BLaER1 (cell line): ENCODE data around the gene MECR.

Experiments used
- H3K27ac ChIP-seq: shearing (Covaris generic); formaldehyde crosslinking; 2 replicates; pipeline ENCODE4 v1.8.1; 2022
- H3K27me3 ChIP-seq: shearing (Covaris generic); formaldehyde crosslinking; 2 replicates; pipeline ENCODE4 v1.8.1; 2022
- H3K36me3 ChIP-seq: shearing (Covaris generic); formaldehyde crosslinking; 2 replicates; pipeline ENCODE4 v1.8.1; 2022
- H3K4me1 ChIP-seq: shearing (Covaris generic); formaldehyde crosslinking; 2 replicates; pipeline ENCODE4 v1.8.1; 2022
- H3K4me2 ChIP-seq: shearing (Covaris generic); formaldehyde crosslinking; 2 replicates; pipeline ENCODE4 v1.8.1; 2022
- H3K4me3 ChIP-seq: shearing (Covaris generic); formaldehyde crosslinking; 2 replicates; pipeline ENCODE4 v1.8.1; 2022
- H3K9ac ChIP-seq: shearing (Covaris generic); formaldehyde crosslinking; 2 replicates; pipeline ENCODE4 v1.8.1; 2022
- H3K9me3 ChIP-seq: shearing (Covaris generic); formaldehyde crosslinking; 2 replicates; pipeline ENCODE4 v1.8.1; 2022
- H4K20me1 ChIP-seq: shearing (Covaris generic); formaldehyde crosslinking; 2 replicates; pipeline ENCODE4 v1.8.1; 2022
- Cebpa-rat ChIP-seq: shearing (Covaris generic); IDR thresholded peaks from 2 replicates; pipeline ENCODE4 v1.8.1; 2022

The MECR gene

DNA sequence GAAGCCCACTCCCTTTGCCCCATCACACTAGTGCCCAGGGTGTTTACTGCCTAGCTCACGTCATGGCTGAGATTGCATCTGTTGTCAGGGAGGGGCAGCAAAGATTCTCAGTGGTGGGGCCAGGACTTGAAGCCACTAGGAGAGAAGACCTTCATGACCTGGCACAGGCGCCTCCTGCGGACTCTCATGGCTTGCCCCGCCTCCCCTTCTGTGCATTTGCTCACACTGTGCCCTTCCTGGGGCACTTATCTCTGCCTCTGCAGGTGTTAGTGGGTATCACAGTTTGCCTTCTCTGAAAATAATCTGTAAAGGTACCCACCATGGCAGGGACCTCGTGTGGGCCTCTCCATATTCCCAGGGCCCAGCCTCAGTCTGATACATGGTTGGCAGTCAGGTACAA is 25.7 kb upstream of the MECR start:
- Histone ChIP-seq H3K9me3 (no peaks in the 10 kb centered on the region), H3K4me1 (peaks cover 20% of the 10 kb centered on the region), H3K27me3 (peaks cover 42% of the 10 kb centered on the region), H3K4me2 (peak overlapping the region; percentile 50), H3K36me3 (no peaks in the 10 kb centered on the region), H3K27ac (no peak overlapping the region), H3K9ac (no peak overlapping the region), H3K4me3 (no peak overlapping the region), H4K20me1 (no peaks in the 10 kb centered on the region)
- TF ChIP-seq Cebpa-rat: no peak

DNA sequence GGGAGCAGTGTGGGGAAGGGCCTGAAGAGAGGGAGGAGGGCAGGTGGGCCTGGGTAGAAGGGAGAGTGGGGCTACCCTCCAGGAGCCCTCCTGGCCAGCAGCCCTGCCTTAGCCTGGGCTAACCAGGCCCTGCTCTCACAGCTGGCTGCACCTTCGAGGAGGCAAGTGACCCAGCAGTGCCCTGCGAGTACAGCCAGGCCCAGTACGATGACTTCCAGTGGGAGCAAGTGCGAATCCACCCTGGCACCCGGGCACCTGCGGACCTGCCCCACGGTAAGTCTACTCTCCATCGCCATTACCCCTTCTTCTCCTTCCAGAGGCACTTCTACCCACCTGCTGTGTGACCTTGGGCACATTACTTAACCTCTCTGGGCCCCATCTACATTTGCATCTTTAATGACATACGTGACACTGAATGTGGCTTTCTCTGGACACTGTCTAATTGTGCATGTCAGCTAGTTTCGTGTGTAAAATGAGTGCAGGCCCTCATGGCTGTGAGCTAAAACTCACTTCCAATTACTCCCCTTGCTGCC is 24.5 kb upstream of the MECR start:
- peaks cover 20% of the 10 kb centered on the region for H3K4me1 ChIP-seq
- no peak overlapping the region for H3K9ac ChIP-seq
- peaks cover 30% of the 10 kb centered on the region for H3K27me3 ChIP-seq
- no peaks in the 10 kb centered on the region for H3K9me3 ChIP-seq
- no peaks in the 10 kb centered on the region for H4K20me1 ChIP-seq
- no peak for TF ChIP-seq Cebpa-rat
- H3K4me2 ChIP-seq: no peak overlapping the region
- no peak overlapping the region for H3K27ac ChIP-seq
- no peaks in the 10 kb centered on the region for H3K36me3 ChIP-seq
- H3K4me3 ChIP-seq: no peak overlapping the region

DNA sequence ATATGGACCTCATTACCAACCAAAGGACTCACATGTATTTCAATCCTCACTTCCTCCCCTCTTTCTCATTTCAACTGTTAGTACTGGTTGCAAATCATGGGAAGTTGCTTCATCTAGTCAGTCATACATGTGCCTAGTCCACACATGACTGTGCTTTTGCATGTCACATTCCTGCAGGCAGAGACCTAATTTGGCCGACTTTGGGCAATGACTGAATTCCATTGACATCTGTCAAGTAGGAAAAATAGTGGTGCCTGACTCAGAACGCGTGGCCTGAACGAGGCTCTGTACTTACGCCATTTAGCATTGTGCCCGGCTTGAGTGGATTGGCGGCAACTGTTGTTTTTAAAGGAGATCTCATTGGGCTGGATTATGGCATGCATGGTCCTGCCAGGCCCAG is 23.6 kb upstream of the MECR start:
- no peaks in the 10 kb centered on the region for H3K36me3 ChIP-seq
- no peak for TF ChIP-seq Cebpa-rat
- no peak overlapping the region for H3K27ac ChIP-seq
- no peak overlapping the region for H3K9ac ChIP-seq
- no peak overlapping the region for H3K4me2 ChIP-seq
- H3K4me3 ChIP-seq: no peak overlapping the region
- H3K27me3 ChIP-seq: peaks cover 22% of the 10 kb centered on the region
- no peaks in the 10 kb centered on the region for H4K20me1 ChIP-seq
- no peaks in the 10 kb centered on the region for H3K9me3 ChIP-seq
- H3K4me1 ChIP-seq: peaks cover 20% of the 10 kb centered on the region

DNA sequence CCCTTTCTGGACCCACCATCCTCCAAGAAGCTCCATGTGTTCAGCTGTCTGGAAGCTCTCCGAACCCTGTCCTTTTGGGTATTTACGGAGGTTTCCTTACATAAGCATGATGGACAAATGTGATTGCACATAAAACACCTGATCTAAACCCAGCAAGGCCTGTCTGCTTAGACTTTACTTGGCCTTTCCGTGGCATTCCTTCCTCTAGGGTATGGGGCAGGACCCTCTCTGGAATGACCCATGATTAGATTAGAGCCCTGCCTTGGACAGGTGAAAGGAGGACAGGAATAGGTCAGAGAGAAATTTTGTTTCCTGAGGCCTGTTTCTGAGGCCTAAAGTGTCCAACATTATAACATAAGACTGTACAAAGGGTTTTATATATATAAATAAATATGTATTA is 22.4 kb upstream of the MECR start:
- no peak overlapping the region for H3K4me3 ChIP-seq
- H3K4me2 ChIP-seq: no peak overlapping the region
- no peaks in the 10 kb centered on the region for H3K36me3 ChIP-seq
- H4K20me1 ChIP-seq: no peaks in the 10 kb centered on the region
- no peak for TF ChIP-seq Cebpa-rat
- no peak overlapping the region for H3K27ac ChIP-seq
- H3K4me1 ChIP-seq: peaks cover 14% of the 10 kb centered on the region
- H3K27me3 ChIP-seq: peaks cover 10% of the 10 kb centered on the region
- no peak overlapping the region for H3K9ac ChIP-seq
- no peaks in the 10 kb centered on the region for H3K9me3 ChIP-seq

DNA sequence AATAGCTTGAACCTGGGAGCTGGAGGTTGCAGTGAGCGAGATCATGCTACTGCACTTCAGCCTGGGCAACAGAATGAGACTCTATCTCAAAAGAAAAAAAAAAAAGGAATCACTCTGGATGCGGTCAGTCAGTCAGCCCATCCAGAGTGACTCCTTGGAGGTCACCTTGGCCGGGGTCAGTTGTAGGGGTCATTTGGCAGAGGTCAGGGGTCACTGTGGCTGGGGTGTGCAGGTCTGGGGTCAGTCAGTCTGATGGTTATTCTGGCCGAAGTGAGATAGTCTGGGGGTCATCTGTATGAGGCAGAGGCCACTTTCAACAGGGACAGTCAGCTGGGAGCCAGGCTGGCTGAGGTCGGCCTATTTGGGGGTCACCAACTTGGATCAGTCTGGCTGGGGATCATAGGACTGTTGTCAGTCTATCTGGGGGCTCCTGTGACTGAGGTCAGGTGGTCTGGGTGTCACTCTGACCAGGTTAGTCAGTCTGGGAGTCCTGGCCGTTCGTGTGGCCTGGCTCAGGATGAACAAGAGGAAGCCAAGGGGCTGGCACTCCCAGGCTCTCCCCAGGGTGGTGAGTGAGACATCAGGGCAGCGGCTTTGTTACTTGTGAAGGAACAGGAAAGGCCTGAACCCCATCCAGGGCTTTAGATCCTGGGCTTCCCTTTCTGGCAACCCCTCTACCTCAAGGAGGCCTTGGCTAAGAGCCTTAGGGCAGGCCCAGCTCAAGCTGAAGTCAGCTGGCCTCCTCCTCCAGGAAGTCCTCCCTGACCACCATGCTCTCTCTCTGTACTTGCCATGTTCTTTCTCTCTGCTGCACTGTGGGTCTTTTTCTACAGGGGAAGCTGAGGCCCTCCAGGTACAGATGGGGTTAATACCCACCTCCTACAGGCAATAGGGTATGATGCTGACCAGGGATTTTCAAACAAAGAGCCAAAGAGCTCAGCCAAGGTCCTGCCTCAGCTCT is 20.7 kb upstream of the MECR start:
- no peak overlapping the region for H3K9ac ChIP-seq
- peaks cover 2% of the 10 kb centered on the region for H3K4me1 ChIP-seq
- no peaks in the 10 kb centered on the region for H3K9me3 ChIP-seq
- no peak overlapping the region for H3K4me2 ChIP-seq
- H3K36me3 ChIP-seq: no peaks in the 10 kb centered on the region
- 0 out of 2 replicates have a peak, but pooled peaks cover 1% of the 10 kb centered on the region for H3K27me3 ChIP-seq
- H3K27ac ChIP-seq: no peak overlapping the region
- H4K20me1 ChIP-seq: no peaks in the 10 kb centered on the region
- H3K4me3 ChIP-seq: no peak overlapping the region
- no peak for TF ChIP-seq Cebpa-rat

DNA sequence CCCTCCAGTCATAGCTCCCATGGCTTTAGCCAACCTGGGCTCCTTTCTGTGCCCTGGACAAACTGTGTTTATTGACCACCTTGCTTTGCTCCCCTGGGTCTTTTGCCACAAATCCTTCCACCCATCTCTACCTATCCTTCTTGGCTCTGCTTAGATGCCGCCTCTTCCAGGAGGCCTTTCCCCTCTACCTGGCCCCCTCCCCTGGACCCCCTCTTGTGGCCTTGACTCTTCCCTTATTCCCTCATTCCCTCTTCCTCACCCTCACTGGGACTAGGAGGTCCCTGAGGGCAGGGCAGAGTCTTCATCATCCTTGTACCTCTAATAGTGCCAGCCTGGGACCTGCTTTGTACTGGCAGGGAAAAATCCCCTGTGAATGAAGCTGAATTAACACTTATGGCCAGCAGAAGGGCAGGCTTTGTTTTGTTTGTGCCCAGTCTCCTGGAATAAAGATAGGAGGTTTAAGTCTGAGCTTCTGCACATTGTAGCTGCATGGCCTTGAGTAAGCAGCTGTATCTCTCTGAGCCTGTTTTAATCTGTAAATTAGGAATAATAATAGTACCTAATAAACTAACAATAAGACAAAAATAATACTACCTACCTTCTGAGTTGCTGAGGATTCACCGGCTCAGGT is 19.3 kb upstream of the MECR start:
- no peak overlapping the region for H3K9ac ChIP-seq
- H3K27me3 ChIP-seq: no peaks in the 10 kb centered on the region
- H3K36me3 ChIP-seq: no peaks in the 10 kb centered on the region
- H3K27ac ChIP-seq: no peak overlapping the region
- no peaks in the 10 kb centered on the region for H3K4me1 ChIP-seq
- H4K20me1 ChIP-seq: no peaks in the 10 kb centered on the region; the same call in 1 of the 2 replicates
- H3K4me3 ChIP-seq: no peak overlapping the region
- no peaks in the 10 kb centered on the region for H3K9me3 ChIP-seq
- no peak for TF ChIP-seq Cebpa-rat
- no peak overlapping the region for H3K4me2 ChIP-seq

DNA sequence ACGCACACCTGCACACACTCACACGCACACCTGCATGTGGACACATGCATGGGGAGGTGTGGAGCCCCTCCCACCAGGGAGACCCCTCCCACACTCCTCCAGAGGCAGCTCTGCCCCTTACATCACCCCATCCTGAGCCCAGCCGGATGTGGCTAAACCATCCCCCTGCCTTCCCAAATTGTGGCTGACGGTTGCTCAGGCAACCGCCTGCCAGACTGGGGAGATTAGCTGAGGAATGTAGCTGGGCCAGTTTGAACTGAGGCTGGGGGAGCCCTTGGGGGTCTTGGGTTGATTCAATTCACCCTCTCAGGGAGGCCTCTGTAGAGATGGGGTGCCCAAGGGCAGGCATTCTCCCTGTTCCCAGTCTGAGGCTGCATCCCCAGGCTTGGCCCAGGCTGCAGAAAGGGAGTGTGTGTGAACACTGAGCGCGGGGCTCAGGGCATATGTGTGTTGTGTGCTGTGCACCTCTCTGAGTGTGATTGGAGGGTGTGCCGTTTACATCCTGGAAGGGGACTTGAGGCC is 18.5 kb upstream of the MECR start:
- Histone ChIP-seq H3K4me3 (no peak overlapping the region), H3K27ac (no peak overlapping the region), H3K9ac (no peak overlapping the region)

DNA sequence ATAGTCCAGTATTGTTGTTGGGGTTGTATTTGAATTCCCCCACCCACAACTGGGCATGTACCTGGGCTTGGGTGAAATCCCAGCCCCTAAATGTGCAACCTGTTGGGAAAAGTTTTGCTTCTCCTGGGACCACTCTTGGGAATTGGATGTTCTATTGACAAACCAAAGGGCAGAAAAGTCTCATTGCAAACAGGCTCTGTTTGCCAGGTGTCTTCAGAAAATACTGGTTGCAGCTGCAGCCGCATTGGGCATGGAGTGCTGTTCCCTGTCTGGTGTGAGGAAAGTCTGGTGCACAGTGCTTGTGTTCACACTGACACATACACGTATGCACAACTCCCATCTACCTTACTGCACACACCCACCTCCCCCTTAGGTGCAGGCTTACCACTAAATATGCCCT is 17.7 kb upstream of the MECR start:
- H3K9ac ChIP-seq: no peak overlapping the region
- TF ChIP-seq Cebpa-rat: no peak
- no peak overlapping the region for H3K27ac ChIP-seq
- no peaks in the 10 kb centered on the region for H3K36me3 ChIP-seq
- peaks cover 10% of the 10 kb centered on the region for H3K4me1 ChIP-seq
- no peaks in the 10 kb centered on the region for H3K9me3 ChIP-seq
- no peak overlapping the region for H3K4me3 ChIP-seq
- H4K20me1 ChIP-seq: no peaks in the 10 kb centered on the region; the same call in 1 of the 2 replicates
- no peak overlapping the region for H3K4me2 ChIP-seq
- no peaks in the 10 kb centered on the region for H3K27me3 ChIP-seq

More for the DNA sequence above, 18.5 kb upstream of the MECR start:
- Histone ChIP-seq H4K20me1 (no peaks in the 10 kb centered on the region; the same call in 1 of the 2 replicates), H3K4me1 (peaks cover 2% of the 10 kb centered on the region), H3K36me3 (no peaks in the 10 kb centered on the region), H3K27me3 (no peaks in the 10 kb centered on the region), H3K9me3 (no peaks in the 10 kb centered on the region), H3K4me2 (no peak overlapping the region)
- TF ChIP-seq Cebpa-rat: no peak

DNA sequence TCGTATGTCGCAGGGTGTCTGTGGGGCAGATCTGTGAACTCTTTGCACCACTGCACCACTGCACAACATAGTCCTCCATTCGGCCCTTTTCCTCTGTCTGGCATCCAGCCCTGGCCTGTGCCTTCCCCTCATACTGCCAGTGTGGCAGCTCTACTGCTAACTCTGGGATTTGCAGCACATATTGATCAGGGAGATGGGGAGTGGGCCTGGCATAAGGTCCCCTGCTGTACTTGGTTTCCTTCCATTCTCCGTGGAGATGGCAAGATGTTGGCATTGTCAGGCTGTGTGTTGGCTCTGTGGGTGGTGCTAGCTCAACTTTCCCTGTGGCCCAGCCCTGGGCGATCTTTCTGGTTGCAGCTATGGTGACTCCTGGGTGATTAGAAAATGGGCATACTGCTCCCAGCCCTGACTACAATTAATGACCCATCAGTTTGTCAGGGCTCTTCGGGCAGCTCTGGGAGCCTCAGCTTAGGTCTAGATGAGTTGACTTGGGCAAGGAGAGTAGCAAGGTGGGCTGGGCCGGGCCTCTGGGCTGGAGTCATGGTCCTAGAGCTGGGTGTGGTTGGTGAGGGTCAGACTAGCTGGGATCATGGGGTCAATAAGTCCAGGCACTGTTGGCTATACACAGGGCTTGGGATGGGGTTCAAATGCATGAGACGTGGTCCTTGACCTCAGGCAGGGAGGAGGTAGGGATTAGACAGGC is 17.0 kb upstream of the MECR start:
- Histone ChIP-seq H3K4me2 (no peak overlapping the region), H4K20me1 (no peaks in the 10 kb centered on the region; the same call in 1 of the 2 replicates), H3K4me1 (peaks cover 17% of the 10 kb centered on the region), H3K9ac (no peak overlapping the region), H3K36me3 (no peaks in the 10 kb centered on the region), H3K9me3 (no peaks in the 10 kb centered on the region), H3K27me3 (no peaks in the 10 kb centered on the region), H3K4me3 (no peak overlapping the region), H3K27ac (no peak overlapping the region)
- TF ChIP-seq Cebpa-rat: no peak
